ENCODE data around the gene FFAR2. TPM values are rescaled to one million over a fixed set of nuclear protein-coding genes. Genes with fewer than 3 reads are reported as not detected.

FFAR2 gene
- total and polyA plus RNA-seq, 9 of the 15 experiments (the other 6 are each of a cell fraction or from before 2014, with no cell fraction given) = not detected

GRCh38 chr19:35486268-35486708 is 38.2 kb downstream of the FFAR2 start:
- Histone ChIP-seq H2AFZ (ENCODE audit: low read depth, low read length) (no peak overlapping the region), H3K27ac (ENCODE audit: extremely low read depth, low read depth, low read length) (no peak overlapping the region), H3K79me2 (ENCODE audit: control insufficient read depth, insufficient read depth, low read length) (no peaks in the 10 kb centered on the region), H3K4me1 (replicated peaks in 1 of 2; ENCODE audit: control insufficient read depth in 2 of 2, insufficient read depth in 2 of 2, low read length in 2 of 2) (no peaks in the 10 kb centered on the region), H3K4me3 (no peak overlapping the region), H3K4me2 (ENCODE audit: insufficient read depth, low read length) (no peak overlapping the region), H3K9me3 (replicated peaks; ENCODE audit: control insufficient read depth, insufficient read depth, low read depth, low read length) (no peaks in the 10 kb centered on the region), H3K27me3 (ENCODE audit: control insufficient read depth in 2 of 2, insufficient read depth in 2 of 2, low read length in 2 of 2) (peaks cover 41 to 50% of the 10 kb centered on the region in 2 experiments; a peak in 4 of 5 replicates), H3K9ac (ENCODE audit: insufficient read depth in 1 of 2, low read depth in 2 of 2, low read length in 2 of 2) (no peak overlapping the region), H3K36me3 (ENCODE audit: control insufficient read depth, insufficient read depth, low read length) (no peaks in the 10 kb centered on the region), H4K20me1 (replicated peaks; ENCODE audit: control insufficient read depth, insufficient read depth, low read length) (peaks cover 2% of the 10 kb centered on the region; the same call in 1 of the 2 replicates), H3K9me1 (ENCODE audit: control insufficient read depth, insufficient read depth, low read length) (no peaks in the 10 kb centered on the region)
- TF ChIP-seq NFRKB (IDR thresholded peaks at IDR 0.05; ENCODE audit: low read depth) (no peak), NFYB (IDR thresholded peaks at IDR 0.05; ENCODE audit: extremely low read depth, insufficient read length) (no peak), HLTF (IDR thresholded peaks at IDR 0.05) (no peak), NR2C1 (IDR thresholded peaks at IDR 0.05) (no peak), NR2C1 (tag; IDR thresholded peaks at IDR 0.05) (no peak), SMAD2 (IDR thresholded peaks at IDR 0.05; ENCODE audit: low read depth, low read length) (no peak), GTF2E2 (tag; IDR thresholded peaks at IDR 0.05) (no peak), POLR3A (IDR thresholded peaks at IDR 0.05; ENCODE audit: borderline replicate concordance, extremely low read depth, insufficient read depth, insufficient read length) (no peak), HNRNPK (IDR thresholded peaks at IDR 0.05; ENCODE audit: low read depth, low read length, poor library complexity, severe bottlenecking) (no peak), CAMTA2 (CRISPR knock-in tag; conservative IDR thresholded peaks at IDR 0.05) (no peak)
- ATAC-seq (no peak), FAIRE-seq (no peak), DNase-seq (ENCODE audit: extremely low read depth in 1 of 4, low spot score in 3 of 4) (no peak)
- WGBS (ENCODE audit: insufficient coverage, low coverage, missing lambda C conversion rate) = 3% methylated on average over 3 of the region's 3 CpGs
- BruUV-seq (replicated peaks) = no TSS peak
- in situ Hi-C loops (cut with MboI) = no loop called here
- intact Hi-C loops (cut with micrococcal nuclease) = no loop called here
- ChIA-PET POLR2A (interaction anchor here (0.6 to 2.4 kb wide), 6 partner anchors 8 to 518 kb away, joined by 3 to 7 read pairs (median 3); no protein-coding TSS in a partner anchor), CTCF (ENCODE audit: low intra/inter-chr PET ratio) (no interaction called here)
